Measurements from ENCODE around the gene OXT. TPM values are rescaled to one million over a fixed set of nuclear protein-coding genes. Genes with fewer than 3 reads are reported as not detected.

The OXT gene
- total RNA-seq, 2 donors from 2014 or later = not detected

DNA sequence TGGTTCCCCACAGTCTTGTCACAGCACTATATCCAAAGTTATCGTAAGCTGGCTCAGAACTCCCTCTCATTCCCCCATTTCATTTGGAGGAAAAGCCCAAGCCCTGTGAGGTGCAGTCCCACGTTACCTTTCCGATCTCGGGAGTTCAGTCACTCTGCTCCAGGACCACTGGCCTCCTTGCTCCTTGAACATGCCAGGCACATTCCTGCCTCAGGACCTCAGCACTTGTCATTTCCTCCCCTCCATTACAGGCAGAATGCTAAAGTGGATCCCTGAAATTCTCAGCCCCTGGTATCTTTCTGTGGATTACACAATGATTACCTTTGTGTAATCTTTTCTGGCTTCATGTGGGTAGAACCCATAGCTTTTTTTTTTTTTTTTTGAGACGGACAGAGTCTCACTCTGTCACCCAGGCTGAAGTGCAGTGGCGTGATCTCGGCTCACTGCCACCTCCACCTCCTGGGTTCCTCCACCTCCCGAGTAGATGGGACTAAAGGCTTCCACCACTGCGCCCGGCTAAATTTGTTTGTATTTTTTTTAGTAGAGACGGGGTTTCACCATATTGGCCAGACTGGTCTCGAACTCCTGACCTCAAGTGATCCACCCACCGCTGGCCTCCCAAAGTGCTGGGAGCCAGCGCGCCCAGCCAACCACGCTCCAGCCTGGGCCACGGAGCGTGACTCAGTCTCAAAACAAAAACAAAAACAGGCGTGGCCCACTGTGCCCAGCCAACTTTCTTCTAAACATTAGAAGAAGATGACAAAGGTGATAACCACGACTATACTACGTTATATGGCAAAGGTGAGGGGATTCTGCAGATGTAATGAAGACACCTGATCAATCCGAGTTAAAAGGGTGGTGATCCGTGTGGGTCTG lies 4.0 kb upstream of the OXT start:
- Histone ChIP-seq H3K36me3 (replicated peaks in 1 of 2; ENCODE audit: insufficient read depth in 1 of 2, low read depth in 2 of 2) (no peaks in the 10 kb centered on the region), H3K27ac (no peak overlapping the region), H3K4me3 (no peak overlapping the region), H3K9me3 (no peaks in the 10 kb centered on the region), H3K27me3 (peaks cover 0 to 11% of the 10 kb centered on the region in 2 donors), H3K4me1 (peaks cover 10% of the 10 kb centered on the region)
- TF ChIP-seq POLR2A (IDR thresholded peaks at IDR 0.05) = no peak
- TF ChIP-seq, protein P1, sequence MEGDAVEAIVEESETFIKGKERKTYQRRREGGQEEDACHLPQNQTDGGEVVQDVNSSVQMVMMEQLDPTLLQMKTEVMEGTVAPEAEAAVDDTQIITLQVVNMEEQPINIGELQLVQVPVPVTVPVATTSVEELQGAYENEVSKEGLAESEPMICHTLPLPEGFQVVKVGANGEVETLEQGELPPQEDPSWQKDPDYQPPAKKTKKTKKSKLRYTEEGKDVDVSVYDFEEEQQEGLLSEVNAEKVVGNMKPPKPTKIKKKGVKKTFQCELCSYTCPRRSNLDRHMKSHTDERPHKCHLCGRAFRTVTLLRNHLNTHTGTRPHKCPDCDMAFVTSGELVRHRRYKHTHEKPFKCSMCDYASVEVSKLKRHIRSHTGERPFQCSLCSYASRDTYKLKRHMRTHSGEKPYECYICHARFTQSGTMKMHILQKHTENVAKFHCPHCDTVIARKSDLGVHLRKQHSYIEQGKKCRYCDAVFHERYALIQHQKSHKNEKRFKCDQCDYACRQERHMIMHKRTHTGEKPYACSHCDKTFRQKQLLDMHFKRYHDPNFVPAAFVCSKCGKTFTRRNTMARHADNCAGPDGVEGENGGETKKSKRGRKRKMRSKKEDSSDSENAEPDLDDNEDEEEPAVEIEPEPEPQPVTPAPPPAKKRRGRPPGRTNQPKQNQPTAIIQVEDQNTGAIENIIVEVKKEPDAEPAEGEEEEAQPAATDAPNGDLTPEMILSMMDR (IDR thresholded peaks at IDR 0.05) = no peak
- DNase-seq = no peak
- no peak for ATAC-seq
- WGBS, 2 donors = 69 to 76% methylated on average over 23 of the region's 23 CpGs
- intact Hi-C loops (cut with DNase I) = no loop called here

DNA sequence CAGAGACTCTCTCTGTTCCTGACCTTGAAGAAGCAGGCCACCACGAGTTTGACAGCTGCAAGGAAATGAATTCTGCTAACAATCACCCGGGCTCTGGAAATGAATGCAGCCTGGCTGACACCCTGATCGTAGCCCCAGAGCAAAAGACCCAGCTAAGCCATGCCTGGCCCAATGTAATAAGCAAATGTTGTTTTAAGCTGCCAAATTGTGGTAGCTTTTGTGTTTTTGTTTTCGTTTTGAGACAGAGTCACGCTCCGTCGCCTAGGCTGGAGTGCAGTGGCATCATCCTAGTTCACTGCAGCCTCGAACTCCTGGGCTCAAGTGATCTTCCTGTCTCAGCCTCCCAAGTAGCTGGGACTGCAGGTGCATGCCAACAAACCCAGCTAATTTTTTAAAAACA lies 3.3 kb upstream of the OXT start:
- H3K4me1 ChIP-seq = peaks cover 12% of the 10 kb centered on the region
- H3K36me3 ChIP-seq (replicated peaks in 1 of 2; ENCODE audit: insufficient read depth in 1 of 2, low read depth in 2 of 2) = no peaks in the 10 kb centered on the region
- no peaks in the 10 kb centered on the region for H3K9me3 ChIP-seq
- H3K27ac ChIP-seq = no peak overlapping the region
- no peak overlapping the region for H3K4me3 ChIP-seq
- ATAC-seq (no peak), DNase-seq (no peak)
- 57 to 69% methylated on average over 5 to 8 of the region's 8 CpGs for WGBS, 2 donors
- H3K27me3 ChIP-seq = peaks cover 0 to 15% of the 10 kb centered on the region in 2 donors
- intact Hi-C loops (cut with DNase I) = no loop called here
- no peak for TF ChIP-seq POLR2A (IDR thresholded peaks at IDR 0.05)
- TF ChIP-seq, protein P1 (IDR thresholded peaks at IDR 0.05) = no peak

DNA sequence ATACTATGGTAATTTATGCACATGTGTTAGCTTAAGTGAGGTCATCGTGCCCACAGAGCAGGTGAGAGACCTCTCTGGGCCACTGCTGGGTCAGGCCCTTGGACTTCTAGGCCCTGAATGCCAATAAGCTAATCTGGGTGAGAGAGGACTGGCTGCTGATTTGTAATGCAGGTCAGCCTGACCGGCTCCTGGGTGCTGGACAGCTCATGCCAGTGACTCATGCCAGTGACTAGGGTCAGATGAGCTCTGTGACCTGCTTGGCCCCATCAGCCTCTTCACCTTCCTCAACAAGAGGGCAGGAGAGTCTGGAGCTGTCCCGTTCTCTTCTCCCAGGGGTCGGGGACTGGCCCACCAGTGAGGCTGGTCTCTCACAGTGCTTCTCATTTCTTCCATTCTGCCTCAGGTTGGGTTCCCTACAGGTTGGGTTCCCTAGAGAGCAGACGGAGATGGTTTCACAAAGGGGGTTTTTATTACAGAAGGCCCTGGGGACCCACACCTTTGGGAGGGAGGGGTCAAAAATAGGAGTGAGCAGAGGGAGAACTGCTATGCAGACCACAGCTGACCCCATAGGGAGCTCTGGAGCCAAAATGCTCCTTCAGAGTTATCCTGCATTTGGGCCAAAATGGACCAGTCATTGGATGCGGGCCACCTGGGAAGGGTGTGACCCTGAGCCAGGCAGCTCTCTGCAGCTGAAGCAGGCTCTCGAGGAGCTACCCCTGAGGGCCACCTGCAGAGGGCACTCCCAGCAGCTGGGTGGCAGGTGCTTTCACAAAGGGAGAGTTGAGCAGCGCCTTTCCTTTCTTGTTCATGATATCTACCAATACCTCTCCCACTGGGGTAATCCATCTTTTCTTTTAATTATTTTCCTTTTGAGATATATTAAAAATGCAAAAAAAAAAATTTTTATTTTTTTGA lies 2.2 kb upstream of the OXT start:
- Histone ChIP-seq H3K27me3 (peaks cover 0 to 15% of the 10 kb centered on the region in 2 donors), H3K9me3 (no peaks in the 10 kb centered on the region), H3K4me1 (peaks cover 12% of the 10 kb centered on the region), H3K36me3 (replicated peaks in 1 of 2; ENCODE audit: insufficient read depth in 1 of 2, low read depth in 2 of 2) (no peaks in the 10 kb centered on the region), H3K27ac (no peak overlapping the region), H3K4me3 (no peak overlapping the region)
- TF ChIP-seq POLR2A (IDR thresholded peaks at IDR 0.05) = no peak
- TF ChIP-seq, protein P1 (IDR thresholded peaks at IDR 0.05) = peak in 1 of 7 experiments; percentile 9
- no peak for DNase-seq
- no peak for ATAC-seq
- 77 to 79% methylated on average over 7 to 8 of the region's 8 CpGs for WGBS, 2 donors
- intact Hi-C loops (cut with DNase I) = no loop called here

DNA sequence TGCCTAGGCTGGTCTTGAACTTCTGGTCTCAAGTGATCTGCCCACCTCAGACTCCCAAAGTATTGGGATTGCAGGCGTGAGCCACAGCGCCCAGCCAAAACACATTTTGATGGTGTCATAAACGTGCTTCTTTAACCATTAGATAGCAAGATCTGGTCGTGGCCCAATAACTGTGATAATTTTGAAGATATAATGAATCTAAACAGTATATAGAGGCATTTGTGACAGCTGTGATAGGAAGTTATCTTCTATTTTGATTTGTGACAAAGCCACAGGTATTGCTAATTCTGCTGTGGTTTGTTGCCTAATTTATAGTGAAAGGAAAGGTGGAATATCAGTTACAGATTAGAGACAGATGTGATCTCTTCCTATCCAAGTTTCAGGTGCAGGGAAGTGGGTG lies 695 bp upstream of the OXT start:
- DNase-seq (no peak), ATAC-seq (no peak)
- Histone ChIP-seq H3K27ac (no peak overlapping the region), H3K4me3 (no peak overlapping the region), H3K9me3 (no peaks in the 10 kb centered on the region), H3K27me3 (peaks cover 0 to 15% of the 10 kb centered on the region in 2 donors), H3K4me1 (peaks cover 12% of the 10 kb centered on the region), H3K36me3 (replicated peaks in 1 of 2; ENCODE audit: insufficient read depth in 1 of 2, low read depth in 2 of 2) (no peaks in the 10 kb centered on the region)
- intact Hi-C loops (cut with DNase I) = no loop called here
- TF ChIP-seq POLR2A (IDR thresholded peaks at IDR 0.05) = no peak
- TF ChIP-seq, protein P1 (IDR thresholded peaks at IDR 0.05) = no peak
- WGBS, 2 donors = 77 to 81% methylated on average over 4 of the region's 4 CpGs

Data from body of pancreas (tissue), 4 donors.